GM18526 (cell line): ENCODE measurements around the gene SLC23A2.

Experiments
- POLR2A ChIP-seq: IDR thresholded peaks from 3 replicates; pipeline ENCODE4 v1.6.1; 2011; ENCODE audit not compliant: insufficient read length; ENCODE audit errors: extremely low read depth

Gene SLC23A2

DNA sequence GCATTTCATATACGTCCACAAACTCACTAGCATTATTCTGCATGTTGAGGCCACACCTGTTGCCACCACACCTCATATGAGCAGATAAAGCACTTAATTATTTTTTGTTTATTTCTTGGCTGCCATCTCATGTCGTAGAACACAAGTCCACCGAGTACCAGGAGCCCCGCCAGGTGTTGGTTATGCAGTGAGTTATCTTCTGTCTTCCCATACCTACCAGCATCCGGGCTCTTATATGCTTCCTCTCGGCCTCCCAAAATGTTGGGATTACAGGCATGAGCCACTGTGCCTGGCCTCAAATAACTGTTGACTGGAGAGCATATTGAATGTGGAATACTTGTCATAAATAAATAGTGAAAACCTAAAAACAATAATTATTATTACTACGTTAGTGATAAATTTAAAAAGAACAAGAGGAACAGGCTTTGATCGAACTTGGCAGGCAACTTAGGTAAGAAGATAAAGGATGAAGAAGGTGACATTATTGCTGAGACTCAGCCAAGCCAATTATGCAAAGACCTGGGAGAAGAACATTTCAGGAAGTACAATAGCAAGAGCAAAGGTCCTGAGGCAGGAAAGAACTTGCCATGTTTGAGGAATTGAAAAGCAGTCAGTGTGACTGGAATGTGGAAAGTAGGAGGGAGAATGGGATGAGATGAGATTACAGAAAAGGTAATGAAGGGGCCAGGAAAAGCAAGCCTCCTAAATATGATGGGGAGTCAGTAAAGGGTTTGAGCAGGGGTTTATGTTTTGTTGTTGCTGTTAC lies 12.6 kb upstream of the SLC23A2 start:
- TF ChIP-seq POLR2A = no peak

DNA sequence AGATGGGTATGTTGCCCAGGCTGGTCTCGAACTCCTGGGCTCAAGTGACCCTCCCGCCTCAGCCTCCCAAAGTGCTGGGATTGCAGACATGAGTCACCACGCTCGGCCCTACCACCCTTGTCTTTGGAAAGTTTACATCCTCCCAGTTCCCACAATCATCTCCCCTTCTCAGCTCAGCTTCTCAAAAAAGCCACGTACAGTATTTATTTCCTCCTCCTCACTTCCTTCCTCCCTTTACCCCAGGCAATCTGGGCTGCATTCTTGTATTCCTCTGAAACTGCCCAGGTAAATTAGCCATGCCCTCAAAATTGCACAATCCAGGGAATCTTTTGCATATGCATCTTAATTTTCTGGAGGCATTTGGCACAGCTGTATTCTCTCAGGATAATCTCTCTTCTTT lies 7.4 kb upstream of the SLC23A2 start:
- no peak for TF ChIP-seq POLR2A

DNA sequence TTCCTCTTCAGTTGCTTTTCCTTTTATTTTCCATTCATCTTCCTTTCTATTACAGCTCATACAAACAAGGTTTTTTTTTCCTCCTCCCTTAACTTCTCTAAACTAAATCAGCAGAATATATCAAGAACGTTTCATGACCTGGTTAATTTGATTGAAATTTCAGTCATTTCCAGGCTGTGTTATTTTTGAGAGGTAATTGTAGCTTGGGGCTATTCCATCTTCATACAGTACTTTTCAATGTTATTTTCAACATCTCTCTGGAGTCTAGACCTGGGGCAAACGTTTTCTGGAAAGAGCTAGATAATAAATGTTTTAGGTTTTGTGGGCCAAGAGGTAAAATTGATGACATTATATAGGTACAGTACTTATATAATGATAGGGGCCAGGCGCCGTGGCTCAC lies 4.0 kb upstream of the SLC23A2 start:
- no peak for TF ChIP-seq POLR2A

DNA sequence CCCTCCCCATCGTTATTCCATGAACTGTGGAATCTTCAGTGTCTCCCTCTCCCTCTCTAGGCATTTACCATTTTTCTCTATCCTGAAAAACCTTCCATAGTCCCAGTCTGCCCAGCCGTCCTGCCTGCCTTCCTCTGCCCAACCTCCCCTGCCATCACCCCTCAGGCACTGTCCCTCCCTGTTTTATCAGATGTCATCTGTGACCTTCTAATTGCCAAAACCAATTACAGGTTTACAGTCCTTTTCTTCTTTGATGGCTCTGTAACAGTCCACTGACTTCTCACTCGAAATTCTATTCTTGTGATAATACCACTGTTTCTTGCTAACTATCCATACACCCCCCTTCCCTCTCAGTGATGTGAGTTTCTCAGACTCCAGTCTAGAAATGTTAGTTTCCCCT lies 2.3 kb upstream of the SLC23A2 start:
- no peak for TF ChIP-seq POLR2A

DNA sequence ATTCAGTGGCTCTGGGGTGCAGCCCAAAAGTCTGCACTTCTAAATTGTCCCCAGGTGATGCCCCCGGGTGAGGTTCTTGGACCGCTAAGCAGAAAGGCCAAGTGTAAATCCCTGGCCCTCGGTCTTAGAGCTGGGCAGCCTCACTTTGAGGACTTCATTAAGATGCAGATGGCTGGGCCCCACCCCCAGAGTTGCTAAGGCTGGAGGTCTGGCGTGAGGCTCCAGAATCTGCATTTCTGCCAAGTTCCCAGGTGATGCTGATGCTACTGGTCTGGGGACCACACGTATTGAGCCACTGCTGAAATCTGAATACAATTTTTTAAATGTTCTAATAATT lies 735 bp upstream of the SLC23A2 start:
- TF ChIP-seq POLR2A = no peak

DNA sequence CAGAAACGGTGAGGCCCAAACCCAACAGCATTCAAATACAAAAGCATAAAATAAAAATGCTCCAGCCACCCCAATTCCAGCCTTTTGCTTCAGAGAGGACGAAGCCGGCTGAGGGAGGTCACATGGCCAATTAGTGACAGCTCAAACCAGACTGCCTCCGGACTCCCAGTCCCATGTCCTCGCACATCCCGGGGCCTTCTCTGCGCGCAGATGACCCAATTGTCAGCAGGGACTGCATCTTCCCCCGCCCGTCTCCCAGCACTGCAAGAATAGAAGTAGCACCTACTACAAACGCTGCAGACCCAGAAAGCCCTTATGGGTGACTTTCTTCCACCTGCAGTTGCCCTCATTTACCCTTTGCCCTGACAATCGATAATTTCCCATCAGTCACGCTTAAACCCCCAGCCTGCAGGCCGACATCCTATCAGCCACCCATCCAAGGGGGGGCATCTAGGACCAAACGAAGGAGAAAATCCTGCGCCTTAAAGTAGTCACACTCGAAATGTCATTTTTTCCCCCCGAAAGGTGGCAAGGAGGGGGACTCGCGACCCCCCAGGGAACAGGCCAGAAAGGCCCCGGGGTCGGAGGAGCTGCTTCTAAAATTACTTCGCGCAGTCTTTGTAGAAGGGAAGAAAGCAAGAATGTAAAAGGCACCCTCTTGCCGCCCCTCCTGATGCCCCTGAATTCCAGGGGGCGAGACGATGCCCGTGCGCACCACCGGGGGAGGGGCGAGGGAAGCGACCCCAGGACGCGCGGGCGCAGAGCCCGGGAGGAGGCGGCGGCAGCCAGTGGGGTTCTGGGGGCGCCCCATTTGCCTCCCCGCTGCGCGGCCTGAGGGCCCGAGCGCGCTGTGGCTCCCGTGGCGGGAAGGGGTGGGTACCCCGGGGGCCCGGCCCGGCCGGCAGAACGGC lies 792 bp downstream of the SLC23A2 start:
- TF ChIP-seq POLR2A = no peak

DNA sequence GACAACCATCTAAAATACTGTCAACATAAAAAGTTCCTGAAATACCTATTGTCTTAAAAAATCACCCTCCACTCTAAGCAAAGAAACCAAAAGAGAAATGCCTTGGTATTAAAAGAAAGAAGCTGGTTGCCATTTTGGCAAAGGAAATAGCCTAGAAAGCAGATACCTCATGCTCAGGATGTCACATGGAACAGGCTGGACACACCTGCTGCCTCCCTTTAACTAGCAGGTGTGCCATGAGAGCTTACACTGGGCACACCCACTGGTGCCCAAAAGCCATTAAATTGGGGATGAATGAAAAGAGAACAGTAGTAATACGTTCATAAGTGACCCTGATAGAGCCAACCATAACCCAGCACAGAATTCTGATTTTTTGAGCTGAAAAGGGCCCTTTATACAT lies 1.5 kb downstream of the SLC23A2 start:
- no peak for TF ChIP-seq POLR2A

DNA sequence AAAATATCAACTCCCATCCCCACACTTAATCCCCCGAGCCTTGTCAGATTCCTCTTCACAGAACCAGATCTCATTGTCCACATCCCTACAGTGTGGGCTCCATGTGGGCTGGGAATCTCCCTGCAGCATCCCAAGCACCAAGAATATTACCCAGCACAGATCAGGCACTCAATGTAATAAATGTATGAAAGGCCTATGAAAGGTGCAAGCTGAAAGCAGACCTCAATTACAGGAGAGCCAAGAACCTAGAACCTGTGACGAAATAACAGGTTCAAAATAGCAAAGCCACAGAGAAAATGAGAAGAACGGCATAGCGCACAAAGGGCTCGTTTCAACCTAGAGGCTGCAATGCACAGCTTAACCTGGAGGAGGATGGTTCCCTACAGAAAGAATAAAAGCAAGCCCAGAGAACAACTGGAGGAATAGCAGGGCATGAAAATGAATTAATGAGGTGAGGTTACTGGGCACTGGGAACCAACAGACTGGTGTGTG lies 3.1 kb downstream of the SLC23A2 start:
- TF ChIP-seq POLR2A = no peak

DNA sequence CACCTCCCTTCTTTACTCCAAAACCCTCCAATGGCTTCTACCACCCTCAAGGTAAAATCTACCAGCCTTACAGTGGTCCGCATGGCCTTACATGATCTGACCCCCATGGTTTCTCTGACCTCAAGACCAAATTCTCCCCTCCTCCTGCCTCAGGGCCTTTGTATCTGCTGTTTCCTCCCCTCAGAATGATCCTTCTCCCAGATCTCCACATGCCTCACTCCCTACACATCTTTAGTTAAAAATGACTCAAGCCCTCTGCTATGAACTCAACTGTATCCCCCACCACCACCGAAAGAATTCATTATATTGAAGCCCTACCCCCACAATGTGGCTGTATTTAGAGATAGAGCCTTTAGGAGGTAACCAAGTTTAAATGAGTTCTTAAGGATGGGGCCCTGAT lies 4.1 kb downstream of the SLC23A2 start:
- TF ChIP-seq POLR2A = no peak

DNA sequence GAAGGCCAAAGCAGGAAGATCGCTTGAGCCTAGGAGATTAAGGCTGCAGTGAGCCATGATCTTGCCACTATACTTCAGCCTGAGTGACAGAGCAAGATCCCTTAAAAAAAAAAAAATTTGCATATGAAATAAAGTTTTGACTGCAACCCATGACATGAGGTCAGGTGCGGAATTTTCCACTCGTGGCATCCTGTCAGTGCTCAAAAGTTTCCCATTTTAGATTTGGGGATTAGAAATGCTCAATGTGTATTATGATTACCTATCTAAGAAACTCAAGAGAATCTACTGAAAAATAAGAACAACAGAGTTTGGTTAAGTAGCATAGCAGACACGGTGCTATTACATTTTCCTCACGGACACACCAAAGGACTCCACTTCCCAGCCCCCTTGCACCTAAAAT lies 11.7 kb downstream of the SLC23A2 start:
- no peak for TF ChIP-seq POLR2A

DNA sequence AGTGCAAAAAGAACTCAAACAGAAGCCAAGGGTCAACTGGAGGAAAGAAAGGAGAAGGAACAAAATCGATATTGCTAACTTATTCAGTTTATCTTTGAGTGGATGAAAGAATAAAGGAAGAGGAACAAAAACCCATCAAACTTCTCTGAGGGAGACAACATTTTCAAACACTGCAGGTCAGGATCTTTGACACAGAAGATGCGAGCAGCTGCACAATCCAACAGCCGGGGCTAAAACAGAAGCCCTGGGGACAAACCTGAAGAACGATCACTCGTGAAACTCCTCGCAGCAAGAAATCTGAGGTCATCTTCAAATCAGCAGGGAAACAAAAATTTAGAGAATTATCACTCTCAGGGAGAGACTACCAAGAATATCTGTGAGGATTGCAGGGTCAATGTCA lies 14.2 kb downstream of the SLC23A2 start:
- no peak for TF ChIP-seq POLR2A

DNA sequence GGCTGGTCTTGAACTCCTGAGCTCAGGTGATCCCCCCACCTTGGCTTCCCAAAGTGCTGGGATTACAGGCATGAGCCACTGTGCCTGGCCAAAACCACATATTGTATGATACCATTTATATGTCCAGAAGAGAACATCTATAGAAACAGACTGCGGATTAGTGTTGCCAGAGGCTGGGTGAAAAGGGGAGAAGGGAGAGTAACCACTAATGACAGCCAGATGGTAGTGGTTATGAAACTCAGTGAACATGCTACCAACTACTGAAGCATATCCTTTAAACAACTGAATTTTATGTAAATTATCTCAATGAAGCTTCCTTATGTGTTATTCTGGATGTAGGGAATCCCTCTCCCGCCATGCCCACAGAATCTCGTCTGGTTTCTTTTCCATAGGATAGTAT lies 15.7 kb downstream of the SLC23A2 start:
- TF ChIP-seq POLR2A = no peak

DNA sequence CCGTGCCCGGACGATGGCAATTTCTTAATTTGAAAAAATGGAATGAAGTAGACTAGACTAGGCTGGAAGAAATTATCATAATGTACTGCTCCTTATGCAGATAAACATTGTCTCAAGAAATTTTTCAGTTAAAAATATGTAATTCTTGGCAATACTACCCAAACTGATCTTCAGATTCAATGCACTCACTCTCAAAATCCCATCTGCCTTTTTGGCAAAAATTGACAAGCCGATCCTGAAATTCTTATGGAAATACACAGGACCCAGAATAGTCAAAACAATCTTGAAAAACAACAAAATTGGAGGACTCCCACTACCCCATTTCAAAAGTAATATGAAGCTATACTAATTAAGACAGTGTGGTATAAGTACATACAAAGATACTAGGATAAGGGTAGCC lies 19.0 kb downstream of the SLC23A2 start:
- TF ChIP-seq POLR2A = no peak

DNA sequence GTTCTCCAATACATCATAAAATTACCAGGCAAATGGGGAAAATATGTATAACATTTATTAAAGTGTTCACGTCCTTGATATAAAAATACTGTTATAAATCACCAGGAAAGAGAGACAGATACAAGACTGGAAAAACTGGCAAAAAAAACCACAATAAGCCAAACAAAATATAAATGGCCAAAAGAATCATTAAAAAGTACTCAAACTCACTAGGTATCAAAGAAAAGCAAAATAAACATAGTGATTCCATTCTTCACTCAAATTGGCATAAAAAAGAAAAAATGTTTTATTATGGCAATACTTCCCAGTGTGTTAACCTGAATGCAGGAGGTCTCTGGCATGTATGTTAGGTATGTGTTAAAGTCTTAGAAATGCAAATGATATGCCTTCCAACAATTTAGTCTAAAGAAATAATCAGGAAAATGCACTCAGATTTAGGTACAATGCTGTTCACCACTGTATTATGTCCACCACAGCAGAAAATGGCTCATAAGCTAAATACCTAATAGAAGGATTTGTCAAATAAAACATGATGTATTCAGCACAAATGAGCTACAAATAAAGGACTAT lies 21.4 kb downstream of the SLC23A2 start:
- no peak for TF ChIP-seq POLR2A

DNA sequence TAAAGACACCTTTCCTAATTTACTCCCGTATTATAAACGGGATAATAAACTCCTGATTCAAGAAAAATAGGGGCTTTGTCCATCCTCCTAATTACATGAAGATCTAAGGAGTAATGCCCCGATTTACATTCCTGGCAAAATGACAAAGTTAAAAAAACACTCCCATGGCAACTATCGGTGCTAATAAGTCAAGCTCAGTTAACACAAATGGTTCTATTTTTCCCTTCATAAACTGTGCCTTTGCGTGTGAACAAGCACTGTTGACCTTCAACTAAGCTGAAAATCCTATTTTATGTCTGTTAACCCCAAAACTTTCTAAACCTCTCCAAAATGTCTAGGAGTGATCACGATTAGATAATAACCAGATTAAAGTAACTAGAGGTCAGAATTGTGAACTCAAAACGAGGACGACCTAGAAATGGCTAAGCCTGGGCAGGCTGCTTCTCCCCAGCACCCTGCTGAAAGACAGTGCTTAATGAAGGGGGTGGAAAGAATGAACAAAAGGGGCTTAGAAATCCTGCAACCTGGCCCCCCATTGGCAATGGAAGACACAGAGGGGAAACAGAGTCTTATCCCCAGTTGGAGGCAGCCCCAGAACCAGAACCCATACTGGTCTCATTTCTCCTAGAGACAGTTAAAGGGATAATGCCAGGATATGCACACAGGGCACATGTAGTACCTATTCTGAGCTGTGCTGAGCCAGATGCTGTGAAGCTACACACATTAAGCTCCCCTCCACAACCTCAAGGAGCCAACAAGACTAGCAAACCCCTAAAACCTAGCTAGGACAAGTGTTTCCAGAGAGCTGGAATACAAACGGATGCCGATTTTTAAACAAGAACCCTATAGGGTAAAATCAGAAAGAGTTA lies 23.0 kb downstream of the SLC23A2 start:
- no peak for TF ChIP-seq POLR2A
